Suprapubic skin (tissue), 3 donors: ENCODE results near the gene SLC38A10.

Experiments used
- POLR2A ChIP-seq, 2 donors: fragments of 450-650 bp; IDR thresholded peaks; one replicate each; pipeline ENCODE4 v1.6.1; 2017; ENCODE audit warnings: antibody characterized with exemption in 2 of 2, mild to moderate bottlenecking in 2 of 2, moderate library complexity in 2 of 2
- TF ChIP-seq, protein P1 (sequence below), 2 donors: fragments of 200-600 bp in 1 of 2; fragments of 450-650 bp in 1 of 2; sonication (generic) in 1 of 2; IDR thresholded peaks; one replicate each; pipeline ENCODE4 v1.5.1; 2016 to 2019; ENCODE audit warnings: antibody characterized with exemption in 2 of 2, mild to moderate bottlenecking in 1 of 2, moderate library complexity in 1 of 2

DNA sequence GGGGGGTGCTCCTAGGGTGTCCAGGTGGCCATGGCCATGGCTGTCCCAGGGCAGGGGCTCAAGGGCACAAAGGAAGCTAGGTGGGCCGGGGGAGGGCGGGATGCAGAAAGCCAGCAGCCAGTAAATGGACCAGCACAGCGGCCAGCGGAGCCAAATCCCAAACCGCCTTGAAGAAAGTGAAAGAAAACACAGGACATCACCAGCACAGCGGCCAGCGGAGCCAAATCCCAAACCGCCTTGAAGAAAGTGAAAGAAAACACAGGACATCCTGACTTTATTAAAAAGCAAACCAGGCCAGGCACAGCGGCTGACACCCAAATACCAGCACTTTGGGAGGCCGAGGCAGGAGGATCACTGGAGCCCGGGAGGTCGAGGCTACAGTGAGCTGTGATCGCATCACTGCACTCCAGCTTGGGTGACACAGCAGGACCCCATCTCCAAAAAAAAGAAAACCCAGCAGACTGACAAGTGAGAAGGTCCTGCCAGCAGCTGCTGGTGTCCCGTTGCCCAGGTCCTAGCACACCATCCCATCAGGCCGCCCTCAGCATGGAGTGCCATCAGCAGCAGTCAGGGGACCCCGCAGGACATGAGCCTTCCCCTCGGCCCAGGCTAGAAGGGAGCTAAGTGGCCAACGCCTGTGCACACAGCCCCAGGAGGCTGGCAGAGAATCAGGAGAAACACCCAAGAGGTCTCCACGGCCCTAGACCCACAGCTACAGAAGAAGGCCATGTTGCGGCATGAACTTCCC is 17.0 kb downstream of the SLC38A10 start:
- TF ChIP-seq, protein P1, sequence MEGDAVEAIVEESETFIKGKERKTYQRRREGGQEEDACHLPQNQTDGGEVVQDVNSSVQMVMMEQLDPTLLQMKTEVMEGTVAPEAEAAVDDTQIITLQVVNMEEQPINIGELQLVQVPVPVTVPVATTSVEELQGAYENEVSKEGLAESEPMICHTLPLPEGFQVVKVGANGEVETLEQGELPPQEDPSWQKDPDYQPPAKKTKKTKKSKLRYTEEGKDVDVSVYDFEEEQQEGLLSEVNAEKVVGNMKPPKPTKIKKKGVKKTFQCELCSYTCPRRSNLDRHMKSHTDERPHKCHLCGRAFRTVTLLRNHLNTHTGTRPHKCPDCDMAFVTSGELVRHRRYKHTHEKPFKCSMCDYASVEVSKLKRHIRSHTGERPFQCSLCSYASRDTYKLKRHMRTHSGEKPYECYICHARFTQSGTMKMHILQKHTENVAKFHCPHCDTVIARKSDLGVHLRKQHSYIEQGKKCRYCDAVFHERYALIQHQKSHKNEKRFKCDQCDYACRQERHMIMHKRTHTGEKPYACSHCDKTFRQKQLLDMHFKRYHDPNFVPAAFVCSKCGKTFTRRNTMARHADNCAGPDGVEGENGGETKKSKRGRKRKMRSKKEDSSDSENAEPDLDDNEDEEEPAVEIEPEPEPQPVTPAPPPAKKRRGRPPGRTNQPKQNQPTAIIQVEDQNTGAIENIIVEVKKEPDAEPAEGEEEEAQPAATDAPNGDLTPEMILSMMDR (IDR thresholded peaks at IDR 0.05) = no peak
- no peak for TF ChIP-seq POLR2A (IDR thresholded peaks at IDR 0.05)
